A549 (cell line): ENCODE measurements around the gene PAFAH1B2.

Source experiments
- EHMT2 ChIP-seq: fragments of 200-600 bp; sonication (generic); IDR thresholded peaks from 2 replicates; pipeline ENCODE4 v1.6.1; 2016; ENCODE audit warnings: antibody characterized with exemption, low read depth, mild to moderate bottlenecking, moderate library complexity
- EP300 ChIP-seq, 2 experiments: fragments of >200 bp; sonication (Bioruptor Twin); formaldehyde crosslinking; IDR thresholded peaks; 2 replicates in 1 of 2; 3 replicates in 1 of 2; pipeline ENCODE4 v1.6.1; 2016 to 2017
- MYC ChIP-seq: IDR thresholded peaks from 2 replicates; pipeline ENCODE4 v1.6.1; 2012; ENCODE audit warnings: mild to moderate bottlenecking, inconsistent platforms, low read length, improper control_type of control experiment, borderline replicate concordance
- NPAS2 ChIP-seq: fragments of 250-450 bp; sonication (Bioruptor Pico); IDR thresholded peaks from 2 replicates; pipeline ENCODE4 v1.8.0; 2022; ENCODE audit warnings: mild to moderate bottlenecking, moderate library complexity, borderline replicate concordance
- RCOR1 ChIP-seq: fragments of 150-350 bp; IDR thresholded peaks from 2 replicates; pipeline ENCODE4 v1.6.1; 2014; ENCODE audit warnings: antibody characterized with exemption, low read length, low read depth
- SMC3 ChIP-seq: fragments of >200 bp; sonication (Bioruptor Twin); formaldehyde crosslinking; IDR thresholded peaks from 3 replicates; pipeline ENCODE4 v1.6.1; 2018; ENCODE audit warnings: inconsistent platforms
- TF ChIP-seq, protein P1 (sequence below): fragments of >200 bp; sonication (Bioruptor Twin); formaldehyde crosslinking; IDR thresholded peaks from 3 replicates; pipeline ENCODE4 v1.5.1; 2016
- TF ChIP-seq, protein P2 (sequence below): fragments of 200-600 bp; sonication (generic); IDR thresholded peaks from 2 replicates; pipeline ENCODE4 v1.6.1; 2016; ENCODE audit warnings: antibody characterized with exemption, mild to moderate bottlenecking, moderate library complexity
- TF ChIP-seq, protein P3 (sequence below): fragments of 450-650 bp; IDR thresholded peaks from 2 replicates; pipeline ENCODE4 v1.6.1; 2014; ENCODE audit warnings: antibody characterized with exemption

DNA sequence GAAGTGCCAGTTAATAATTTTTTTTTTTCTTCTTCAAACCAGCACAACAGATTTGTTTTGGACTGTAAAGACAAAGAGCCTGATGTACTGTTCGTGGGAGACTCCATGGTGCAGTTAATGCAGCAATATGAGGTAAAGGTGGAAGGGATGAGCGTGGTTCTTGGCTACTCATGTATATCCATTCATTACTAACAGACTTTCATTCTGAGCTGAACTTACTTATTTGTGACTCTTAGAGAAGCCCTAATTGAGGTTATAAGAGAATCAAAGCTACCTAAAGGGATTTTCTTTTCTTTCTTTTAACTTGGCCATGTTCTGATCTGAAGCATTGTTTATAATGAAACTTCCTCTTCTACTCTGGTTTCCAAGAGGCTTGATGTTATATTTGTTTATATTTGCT is 15.8 kb downstream of the PAFAH1B2 start:
- TF ChIP-seq, protein P1, sequence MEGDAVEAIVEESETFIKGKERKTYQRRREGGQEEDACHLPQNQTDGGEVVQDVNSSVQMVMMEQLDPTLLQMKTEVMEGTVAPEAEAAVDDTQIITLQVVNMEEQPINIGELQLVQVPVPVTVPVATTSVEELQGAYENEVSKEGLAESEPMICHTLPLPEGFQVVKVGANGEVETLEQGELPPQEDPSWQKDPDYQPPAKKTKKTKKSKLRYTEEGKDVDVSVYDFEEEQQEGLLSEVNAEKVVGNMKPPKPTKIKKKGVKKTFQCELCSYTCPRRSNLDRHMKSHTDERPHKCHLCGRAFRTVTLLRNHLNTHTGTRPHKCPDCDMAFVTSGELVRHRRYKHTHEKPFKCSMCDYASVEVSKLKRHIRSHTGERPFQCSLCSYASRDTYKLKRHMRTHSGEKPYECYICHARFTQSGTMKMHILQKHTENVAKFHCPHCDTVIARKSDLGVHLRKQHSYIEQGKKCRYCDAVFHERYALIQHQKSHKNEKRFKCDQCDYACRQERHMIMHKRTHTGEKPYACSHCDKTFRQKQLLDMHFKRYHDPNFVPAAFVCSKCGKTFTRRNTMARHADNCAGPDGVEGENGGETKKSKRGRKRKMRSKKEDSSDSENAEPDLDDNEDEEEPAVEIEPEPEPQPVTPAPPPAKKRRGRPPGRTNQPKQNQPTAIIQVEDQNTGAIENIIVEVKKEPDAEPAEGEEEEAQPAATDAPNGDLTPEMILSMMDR: no peak
- TF ChIP-seq, protein P2, sequence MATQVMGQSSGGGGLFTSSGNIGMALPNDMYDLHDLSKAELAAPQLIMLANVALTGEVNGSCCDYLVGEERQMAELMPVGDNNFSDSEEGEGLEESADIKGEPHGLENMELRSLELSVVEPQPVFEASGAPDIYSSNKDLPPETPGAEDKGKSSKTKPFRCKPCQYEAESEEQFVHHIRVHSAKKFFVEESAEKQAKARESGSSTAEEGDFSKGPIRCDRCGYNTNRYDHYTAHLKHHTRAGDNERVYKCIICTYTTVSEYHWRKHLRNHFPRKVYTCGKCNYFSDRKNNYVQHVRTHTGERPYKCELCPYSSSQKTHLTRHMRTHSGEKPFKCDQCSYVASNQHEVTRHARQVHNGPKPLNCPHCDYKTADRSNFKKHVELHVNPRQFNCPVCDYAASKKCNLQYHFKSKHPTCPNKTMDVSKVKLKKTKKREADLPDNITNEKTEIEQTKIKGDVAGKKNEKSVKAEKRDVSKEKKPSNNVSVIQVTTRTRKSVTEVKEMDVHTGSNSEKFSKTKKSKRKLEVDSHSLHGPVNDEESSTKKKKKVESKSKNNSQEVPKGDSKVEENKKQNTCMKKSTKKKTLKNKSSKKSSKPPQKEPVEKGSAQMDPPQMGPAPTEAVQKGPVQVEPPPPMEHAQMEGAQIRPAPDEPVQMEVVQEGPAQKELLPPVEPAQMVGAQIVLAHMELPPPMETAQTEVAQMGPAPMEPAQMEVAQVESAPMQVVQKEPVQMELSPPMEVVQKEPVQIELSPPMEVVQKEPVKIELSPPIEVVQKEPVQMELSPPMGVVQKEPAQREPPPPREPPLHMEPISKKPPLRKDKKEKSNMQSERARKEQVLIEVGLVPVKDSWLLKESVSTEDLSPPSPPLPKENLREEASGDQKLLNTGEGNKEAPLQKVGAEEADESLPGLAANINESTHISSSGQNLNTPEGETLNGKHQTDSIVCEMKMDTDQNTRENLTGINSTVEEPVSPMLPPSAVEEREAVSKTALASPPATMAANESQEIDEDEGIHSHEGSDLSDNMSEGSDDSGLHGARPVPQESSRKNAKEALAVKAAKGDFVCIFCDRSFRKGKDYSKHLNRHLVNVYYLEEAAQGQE: no peak
- TF ChIP-seq NPAS2 (no peak), RCOR1 (no peak), SMC3 (no peak), EHMT2 (no peak), MYC (no peak), EP300 (IDR thresholded peaks at IDR 0.05) (no peak)
- TF ChIP-seq, protein P3, sequence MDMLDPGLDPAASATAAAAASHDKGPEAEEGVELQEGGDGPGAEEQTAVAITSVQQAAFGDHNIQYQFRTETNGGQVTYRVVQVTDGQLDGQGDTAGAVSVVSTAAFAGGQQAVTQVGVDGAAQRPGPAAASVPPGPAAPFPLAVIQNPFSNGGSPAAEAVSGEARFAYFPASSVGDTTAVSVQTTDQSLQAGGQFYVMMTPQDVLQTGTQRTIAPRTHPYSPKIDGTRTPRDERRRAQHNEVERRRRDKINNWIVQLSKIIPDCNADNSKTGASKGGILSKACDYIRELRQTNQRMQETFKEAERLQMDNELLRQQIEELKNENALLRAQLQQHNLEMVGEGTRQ: no peak
